ENCODE data around the gene LRGUK.

DNA sequence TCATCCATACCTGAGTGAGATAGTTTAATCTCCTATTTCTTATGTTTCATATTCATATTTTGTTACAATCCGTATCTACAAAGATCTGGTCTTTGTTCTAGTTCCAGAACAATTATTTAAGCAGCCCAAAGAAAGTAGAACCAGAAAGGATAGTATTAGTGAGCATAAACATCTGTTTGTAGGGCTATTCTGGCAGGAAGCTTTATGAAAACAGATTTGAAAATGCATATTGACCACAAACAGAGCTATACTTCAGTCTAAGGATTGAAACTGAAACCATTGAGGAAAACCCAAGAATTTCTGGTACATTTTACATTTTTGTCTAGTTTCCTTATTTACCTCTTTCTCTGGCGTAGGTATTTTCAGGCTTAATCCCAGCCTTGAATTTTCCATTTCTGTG lies 28.1 kb downstream of the LRGUK start:
- TF ChIP-seq, protein P1, sequence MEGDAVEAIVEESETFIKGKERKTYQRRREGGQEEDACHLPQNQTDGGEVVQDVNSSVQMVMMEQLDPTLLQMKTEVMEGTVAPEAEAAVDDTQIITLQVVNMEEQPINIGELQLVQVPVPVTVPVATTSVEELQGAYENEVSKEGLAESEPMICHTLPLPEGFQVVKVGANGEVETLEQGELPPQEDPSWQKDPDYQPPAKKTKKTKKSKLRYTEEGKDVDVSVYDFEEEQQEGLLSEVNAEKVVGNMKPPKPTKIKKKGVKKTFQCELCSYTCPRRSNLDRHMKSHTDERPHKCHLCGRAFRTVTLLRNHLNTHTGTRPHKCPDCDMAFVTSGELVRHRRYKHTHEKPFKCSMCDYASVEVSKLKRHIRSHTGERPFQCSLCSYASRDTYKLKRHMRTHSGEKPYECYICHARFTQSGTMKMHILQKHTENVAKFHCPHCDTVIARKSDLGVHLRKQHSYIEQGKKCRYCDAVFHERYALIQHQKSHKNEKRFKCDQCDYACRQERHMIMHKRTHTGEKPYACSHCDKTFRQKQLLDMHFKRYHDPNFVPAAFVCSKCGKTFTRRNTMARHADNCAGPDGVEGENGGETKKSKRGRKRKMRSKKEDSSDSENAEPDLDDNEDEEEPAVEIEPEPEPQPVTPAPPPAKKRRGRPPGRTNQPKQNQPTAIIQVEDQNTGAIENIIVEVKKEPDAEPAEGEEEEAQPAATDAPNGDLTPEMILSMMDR (IDR thresholded peaks at IDR 0.05) = no peak
- TF ChIP-seq POLR2A (IDR thresholded peaks at IDR 0.05) = no peak
